Retina (tissue), 1 donor: ENCODE results near the gene HESX1.

Source experiments
- DNase-seq: peaks from one replicate; pipeline ENCODE4 v3.0.0-alpha.2; 2016

Gene HESX1

DNA sequence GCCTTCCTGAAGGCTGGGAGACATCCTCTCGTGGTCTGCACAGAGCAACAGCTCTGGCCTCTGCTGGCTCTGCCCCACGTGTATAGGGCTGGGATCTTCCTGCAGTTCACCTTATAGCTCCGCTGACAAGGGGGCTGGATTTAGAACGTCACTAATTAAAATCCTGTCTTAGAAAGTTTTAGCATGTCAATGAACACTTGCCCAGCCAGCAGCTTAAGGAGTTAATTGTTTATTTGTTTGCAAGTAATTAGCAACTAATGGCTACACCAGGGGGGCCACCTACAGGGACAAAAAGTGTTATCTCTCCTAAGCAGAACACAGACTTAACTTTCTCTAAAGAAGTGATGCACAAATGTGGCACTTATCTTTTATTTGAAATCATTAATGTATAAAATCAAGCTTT lies at the start of gene HESX1:
HESX1 (minus strand) TSS at position 84 of the 403 bp plus-strand sequence; CDS start at position 24, 60 bp downstream.
- DNase-seq = no peak

DNA sequence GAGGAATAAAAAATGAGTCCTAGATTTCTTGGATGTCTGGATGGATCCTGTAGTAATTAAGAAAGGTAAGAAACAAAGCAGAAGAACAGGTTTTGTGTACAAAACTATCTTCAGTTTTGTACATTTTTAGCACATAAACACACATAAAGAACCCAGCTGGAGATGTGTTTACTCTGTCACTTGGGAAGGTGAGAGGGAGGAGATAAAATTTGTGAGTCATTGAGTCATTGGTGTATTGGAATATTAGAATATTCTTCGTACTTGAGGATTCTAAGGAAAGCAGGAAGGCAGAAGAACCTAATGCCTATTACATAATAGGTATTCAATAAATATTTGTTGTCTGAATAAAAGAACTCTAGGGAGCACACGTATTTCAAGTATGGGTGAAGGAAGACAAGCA lies 45.2 kb upstream of the HESX1 start:
- no peak for DNase-seq

DNA sequence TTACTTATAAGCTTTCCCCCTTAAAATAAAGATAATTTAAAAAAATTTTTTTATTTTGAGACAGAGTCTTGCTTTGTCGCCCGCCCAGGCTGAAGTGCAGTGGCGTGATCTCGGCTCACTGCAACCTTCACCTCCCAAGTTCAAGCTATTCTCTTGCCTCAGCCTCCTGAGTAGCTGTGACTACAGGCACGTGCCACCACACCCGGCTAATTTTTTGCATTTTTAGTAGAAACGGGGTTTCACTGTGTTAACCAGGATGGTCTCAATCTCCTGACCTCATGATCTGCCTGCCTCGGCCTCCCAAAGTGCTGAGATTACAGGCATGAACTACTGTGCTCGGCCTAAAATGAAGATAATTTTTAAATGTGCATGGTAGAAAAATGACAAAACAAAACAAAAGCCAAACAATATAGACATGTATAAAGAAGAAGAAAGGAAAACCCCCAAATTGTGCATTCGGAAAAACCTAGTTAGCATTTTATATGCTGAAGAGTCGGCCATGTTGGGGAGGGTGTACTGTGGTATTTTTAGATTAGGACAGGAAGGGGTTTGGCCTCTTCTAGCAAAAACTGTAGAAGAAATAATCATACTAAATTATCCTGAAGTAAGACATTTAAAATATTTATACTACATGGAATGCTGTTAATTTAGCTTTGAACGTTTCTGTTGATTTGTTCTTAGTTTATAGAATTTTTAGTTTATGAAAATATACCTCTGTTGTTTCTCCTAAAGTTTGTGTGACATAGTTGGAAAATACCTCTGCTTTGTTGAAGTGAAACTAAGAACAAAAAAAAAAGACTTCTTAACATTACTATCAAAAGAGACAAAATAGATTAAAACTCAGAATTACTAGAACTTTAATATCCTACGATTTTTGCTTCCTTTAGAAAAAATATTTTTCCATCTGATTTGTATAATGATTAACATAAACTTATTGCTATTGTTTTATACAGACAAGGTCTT lies 35.1 kb upstream of the HESX1 start:
- no peak for DNase-seq

DNA sequence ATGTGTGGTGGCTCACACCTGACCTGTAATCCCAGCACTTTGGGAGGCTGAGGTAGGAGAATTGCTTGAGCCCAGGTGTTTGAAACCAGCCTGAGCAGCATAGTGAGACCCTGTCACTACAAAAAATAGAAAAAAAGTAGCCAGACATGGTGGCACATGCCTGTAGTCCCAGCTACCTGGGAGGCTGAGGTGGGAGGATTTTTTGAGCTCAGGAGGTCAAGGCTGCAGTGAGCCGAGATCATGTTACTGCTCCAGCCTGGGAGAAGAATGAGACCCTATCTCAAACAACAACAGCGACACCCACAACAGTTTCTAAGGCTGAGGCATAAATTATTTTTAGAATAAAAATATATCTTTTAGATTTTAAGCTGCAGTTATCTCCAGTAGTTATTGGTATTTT lies 34.0 kb upstream of the HESX1 start:
- no peak for DNase-seq

DNA sequence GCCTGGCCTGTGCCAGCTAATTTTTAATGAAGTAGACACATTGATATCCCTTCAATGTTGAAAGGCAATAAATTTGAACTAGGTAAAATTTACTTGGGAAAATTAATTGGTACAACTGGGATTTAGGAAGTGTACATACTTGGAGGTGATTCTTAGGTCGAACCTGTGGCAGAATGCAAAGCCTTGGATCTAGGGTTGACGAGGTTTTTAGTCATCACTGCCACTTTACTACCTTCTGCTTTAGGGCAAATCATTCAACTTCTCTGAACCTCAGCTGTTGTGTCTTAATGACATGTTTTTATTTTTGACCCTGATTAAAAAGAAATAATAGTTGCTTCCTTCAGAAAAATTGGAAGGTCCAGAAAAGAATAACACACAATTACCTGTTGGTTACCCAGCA lies 30.2 kb upstream of the HESX1 start:
- no peak for DNase-seq

DNA sequence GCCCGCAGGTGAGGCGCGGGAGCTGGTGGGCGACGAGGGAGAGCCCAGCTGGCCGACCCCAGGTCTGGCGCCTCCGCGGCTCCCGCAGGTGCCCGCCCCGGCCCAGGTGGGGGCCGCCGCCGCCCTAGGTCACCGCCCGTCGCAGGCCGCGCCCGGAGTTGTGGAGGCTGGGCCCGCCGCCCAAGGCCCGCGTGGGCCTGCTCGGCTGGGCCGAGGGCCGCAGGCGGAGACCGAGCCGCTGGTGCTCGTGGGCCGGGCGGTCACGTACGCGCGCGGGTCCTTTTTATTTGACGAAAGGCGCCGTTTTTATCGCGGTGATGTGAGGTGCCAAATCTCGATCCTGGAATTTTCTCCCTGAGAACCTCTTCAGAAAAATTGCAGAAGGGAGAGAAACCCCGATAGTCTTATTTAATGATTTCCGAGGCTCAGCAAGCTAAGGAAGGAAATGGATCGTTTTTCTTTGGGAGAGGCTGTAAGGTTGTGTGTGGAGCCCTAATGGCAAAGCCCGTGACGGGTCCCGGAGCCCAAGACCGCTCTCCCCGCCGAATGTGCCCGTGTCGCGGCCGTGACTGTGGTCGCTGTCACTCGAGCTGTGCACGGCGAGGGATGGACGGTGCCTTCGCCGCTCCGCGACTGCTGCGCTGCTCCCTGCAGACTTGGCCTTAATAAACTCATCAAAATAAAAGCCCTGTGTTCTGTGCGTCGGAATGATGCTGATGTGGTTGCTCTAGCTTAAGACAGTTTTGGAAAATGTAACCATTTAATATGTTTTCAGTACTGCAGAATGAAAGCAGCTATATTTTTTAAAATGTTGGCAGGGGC lies 28.4 kb upstream of the HESX1 start:
- DNase-seq = peak; percentile 85

DNA sequence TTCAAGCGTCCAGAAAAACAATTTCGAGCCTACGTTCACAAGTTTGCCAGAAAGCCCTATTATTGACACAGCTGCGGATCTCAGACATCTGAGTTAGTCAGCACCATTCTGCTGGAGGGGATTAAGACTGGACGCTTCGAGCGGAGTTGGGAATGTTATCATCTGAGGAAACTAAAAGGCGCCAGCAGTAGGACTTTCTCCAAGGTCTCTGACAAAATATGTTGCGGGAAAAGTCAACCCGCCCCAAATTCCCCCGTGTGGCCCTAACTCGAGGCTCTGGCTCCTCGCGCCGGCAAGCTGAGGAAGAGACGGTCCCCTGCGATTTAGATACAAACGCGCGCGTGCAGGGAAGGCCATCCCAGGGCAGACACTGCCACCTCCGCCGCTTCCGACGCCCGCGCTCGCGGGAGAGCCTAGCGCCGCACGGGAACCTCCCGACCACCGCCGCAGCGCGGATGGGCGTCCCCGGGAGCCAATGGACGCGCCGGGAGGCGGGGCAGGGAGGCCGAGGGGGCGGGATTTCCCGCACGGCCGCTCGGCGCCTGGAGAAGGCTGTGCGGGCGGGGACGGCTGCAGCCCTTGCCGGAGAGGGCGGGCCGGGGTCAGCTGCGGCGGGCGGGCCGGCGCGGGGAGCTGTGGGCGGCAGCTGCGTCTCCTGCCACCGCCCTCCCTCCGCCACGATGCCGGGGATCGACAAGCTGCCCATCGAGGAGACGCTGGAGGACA lies 27.6 kb upstream of the HESX1 start, which contains the start of gene APPL1:
APPL1 (plus strand) TSS at position 526 of the 726 bp plus-strand sequence; CDS start at position 681, 155 bp downstream.
- DNase-seq = peak; percentile 95

DNA sequence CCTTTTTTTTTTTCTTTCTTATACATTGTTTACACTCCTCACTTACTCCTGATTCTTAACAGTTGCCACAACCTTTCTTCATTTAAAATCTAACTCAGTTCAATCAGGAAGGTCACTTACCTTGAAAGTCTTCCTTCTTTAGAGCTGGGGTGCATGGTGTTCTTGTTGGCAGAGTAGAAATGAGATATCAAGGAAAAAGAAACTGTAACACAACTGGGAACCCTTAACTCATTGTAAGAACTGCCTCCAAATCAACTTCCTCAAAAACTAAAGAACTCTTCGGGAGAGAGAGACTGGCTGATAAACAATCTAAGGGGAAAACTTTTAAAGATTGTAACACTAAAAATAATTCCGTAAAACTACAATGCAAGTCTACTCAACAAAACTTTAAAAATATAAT lies 26.4 kb upstream of the HESX1 start:
- DNase-seq = no peak

DNA sequence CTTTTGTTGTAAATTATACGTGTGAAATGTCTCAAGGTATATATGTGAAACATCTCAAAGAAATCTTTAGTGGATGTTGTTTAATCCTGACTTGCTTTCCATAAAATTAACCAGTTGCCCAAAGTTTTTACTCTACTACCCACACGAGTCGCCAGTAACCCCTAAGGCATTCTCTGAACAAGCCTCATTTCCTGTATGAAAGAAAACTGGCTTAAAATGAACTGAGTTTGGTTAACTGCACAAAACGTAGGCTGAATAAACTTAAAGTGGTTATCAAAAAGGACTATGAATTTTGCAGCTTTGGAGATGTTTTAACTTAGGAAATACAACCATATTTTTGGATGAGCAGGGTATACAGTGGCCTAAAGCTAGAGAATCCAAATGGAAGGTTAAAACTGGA lies 25.1 kb upstream of the HESX1 start:
- DNase-seq = no peak

DNA sequence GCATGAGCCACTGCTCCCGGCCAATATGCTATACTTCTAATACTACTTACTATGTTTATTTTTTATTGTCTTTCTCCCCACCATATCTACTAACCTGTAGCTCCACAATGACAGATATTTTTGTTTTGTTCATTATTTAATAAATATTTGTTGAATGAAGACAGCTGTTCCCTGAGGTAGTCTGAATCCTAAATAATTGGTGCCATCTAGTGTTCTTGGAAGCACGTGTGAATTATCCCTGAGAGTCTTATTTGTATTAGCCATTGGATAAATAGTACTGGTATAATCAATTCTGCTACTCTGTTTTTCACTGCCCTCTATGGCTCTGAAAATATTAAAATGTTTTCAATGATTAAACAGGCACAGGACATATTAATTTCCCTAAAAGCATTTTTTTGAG lies 22.1 kb upstream of the HESX1 start:
- no peak for DNase-seq

DNA sequence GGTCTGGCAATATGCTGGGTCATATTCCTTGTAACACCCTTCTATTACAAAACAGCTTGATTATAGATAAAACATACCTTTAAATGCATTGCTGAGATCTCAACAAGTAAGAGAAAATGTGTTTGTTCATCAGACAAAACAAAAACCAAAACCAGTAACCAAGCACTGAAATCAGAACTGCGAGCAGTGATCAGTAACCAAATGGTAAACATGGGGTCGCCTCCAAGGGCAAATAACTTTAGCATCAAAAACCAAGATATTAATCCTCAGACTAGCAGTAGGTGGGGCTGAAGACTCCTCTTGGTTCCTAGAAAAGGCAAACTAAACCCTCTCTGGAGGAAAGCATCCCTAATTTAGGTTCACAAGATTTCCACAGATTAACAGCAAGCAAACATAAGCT lies 6.6 kb upstream of the HESX1 start:
- DNase-seq = no peak

DNA sequence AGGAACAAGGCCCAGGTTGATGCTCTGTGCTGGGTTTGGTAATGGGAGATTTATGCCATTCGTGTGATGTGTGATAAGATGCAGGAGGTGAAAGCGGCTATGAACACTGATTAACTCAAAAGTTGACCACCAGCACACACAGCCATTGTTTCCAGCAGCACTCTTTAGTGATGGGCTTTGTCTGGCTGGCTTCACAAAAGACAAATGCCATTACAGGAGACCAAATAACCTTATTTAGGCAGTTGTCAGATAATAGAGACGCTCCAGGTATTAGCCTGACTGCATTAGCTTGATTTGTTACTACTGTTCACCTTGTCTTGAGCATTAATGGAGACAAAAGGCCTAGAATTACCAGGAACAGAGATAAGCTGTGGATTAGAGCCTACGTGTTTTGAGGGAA lies 5.1 kb downstream of the HESX1 start:
- no peak for DNase-seq

DNA sequence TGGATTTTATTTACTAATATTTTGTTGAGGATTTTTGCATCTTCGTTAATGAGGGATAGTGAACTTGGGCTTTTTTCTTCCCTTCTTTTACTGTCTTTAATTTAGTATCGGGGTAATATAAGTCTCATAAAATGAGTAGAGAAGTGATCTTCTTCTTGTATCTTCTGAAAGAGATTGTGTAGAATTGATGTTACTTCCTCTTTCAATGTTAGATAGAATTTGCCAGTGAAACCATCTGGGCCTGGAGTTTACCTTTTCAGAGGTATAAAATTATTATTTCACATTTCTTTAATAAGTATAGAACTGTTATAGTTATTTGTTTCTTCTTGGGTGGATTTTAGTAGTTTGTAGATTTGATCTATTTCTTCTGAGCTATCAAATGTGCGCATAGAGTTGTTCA lies 7.8 kb downstream of the HESX1 start:
- no peak for DNase-seq

DNA sequence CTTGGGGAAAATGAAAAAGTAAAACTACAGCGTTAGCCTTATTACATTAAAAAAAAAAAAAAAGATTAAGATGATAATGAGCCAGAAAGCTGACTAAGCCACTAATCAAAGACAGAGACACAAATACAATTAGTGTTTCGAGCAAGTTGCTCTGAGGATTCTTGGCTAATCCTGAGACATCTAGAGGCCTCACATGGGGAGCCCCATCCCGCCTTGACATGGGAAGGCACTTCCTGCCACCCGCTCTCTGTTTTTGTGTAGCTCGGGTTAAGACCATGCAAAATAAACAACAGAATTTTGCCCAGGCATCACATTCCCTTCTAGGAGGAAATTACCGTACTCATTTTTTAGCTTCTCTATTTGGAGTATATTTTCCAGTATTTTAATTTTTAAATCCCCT lies 15.3 kb downstream of the HESX1 start:
- no peak for DNase-seq

DNA sequence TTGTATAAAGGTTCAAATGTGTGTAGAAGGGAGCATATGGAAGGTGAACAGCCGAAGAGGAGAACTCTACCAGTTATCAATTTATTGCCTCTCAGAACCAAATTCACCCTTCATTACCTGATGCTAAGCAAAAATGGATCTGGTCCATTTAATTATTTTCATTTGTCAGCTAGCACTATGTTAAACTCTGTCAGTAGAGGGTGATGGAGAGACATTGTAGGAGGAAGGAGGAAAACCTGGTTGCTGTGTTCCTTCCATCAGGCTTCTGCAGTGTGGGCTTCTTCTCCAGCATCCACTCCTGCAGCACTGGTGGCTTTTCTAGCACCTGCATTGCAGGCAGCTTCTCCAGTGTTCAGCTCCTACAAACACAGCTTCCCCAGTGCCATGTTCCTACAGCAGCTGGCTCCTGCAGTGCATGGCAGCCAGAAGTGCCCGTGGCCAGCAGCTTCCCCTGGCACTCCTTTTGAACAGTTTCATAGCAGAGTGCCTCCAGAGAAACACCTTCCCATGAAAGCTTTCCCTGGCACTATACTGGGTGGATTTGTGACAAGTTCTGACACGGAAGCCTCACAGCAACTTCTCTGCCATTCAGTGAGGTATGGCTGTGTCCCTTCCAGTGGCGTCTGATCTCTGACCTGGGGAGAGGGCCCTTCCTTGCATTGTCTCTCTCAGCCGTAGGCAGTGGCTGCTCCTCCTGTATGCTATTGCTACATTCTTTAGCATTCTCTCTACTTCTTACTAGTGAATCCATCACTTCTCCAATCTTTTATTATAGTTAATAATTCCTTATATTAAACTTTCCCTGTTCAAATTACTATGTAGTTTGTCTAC lies 20.0 kb downstream of the HESX1 start:
- DNase-seq = no peak

DNA sequence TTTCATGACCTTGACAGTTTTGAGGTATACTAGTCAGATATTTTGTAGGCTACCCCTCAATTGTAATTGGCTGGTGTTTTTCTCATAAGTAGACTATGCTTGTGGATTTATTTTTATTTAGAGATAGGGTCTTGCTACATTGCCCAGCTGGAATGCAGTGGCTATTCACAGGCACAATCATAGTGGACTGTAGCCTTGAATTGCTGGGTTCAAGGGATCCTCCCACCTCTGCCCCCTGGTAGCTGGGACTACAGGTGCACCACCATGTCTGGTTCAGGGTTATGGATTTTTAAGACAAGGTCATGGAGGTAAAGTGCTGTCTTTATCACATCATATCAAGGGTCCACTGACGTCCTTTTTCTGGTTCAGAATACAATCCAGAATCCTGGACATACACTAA lies 23.7 kb downstream of the HESX1 start:
- DNase-seq = no peak

DNA sequence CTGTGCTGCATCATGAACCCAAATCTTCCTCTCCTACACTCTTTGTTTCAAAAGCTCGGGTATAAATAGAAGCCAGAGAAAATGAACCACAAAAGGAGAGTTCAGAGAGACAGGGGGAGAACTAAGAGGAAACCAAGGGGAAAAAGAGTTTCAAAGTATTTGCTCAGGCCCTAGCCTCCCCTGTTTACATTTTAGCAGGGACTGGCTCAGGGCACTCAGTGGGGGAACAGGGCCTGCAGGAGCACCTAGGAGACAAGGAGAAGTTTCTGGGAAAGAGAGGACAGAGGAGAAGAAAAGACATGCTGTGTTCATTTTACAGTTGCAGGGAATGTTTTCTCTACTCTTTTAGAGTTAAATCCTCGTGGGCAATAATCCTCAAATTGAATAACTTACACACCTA lies 26.1 kb downstream of the HESX1 start:
- DNase-seq = no peak

DNA sequence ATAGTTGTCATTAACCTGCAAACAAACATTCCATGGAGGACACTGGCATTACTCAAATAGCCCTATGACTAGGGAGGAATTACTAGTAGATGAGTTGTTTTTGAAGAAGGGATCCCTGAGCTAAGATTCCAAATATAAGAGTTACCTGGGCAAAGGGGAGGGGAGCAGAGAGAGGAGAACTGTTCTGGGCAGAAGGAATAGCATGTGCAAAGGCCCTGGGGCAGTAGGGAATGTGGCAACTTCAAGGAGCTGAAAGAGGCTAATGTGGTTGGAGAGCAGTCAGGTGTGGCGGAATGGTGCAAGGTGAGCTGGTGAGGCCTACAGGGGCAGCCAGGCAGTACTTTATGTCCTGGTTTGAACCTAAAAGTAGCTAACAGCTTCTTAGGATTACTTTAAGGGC lies 28.8 kb downstream of the HESX1 start:
- no peak for DNase-seq

DNA sequence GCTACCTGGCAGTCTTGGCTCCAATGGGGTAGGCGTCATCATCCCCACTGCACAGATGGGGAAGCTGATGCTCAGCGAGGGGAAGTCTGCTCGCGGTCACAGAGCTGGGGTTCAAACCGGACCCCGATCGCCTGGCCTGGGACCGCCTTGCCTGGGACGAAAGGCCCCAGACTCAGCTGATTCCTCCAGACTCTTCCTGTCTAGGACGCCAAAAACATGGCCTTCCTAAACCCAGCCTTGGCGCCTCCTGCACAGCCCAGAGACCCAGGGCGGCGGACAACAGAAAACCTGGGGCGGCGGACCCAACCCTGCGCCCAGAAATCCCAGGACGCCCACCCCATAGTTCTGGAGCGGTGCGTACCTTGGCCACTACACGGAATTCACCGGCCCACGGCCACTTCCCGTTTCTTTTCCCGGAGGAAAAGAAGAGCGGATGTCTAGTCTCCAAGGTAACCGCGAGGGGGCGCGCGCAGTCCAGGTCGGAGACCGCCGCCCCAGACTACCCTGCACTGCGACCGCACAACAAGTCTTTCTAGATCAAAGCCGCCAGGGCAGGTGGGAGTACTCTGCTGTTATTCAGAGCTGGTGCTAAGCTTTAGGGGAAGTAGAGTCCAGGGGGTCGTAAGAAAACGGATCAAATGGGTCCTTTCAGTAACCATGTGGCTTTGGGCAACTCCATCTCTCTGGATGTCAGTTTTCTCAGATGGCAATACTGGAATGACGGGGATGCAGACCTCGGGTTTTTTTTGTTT lies 29.7 kb downstream of the HESX1 start:
- DNase-seq = peak; percentile 87

DNA sequence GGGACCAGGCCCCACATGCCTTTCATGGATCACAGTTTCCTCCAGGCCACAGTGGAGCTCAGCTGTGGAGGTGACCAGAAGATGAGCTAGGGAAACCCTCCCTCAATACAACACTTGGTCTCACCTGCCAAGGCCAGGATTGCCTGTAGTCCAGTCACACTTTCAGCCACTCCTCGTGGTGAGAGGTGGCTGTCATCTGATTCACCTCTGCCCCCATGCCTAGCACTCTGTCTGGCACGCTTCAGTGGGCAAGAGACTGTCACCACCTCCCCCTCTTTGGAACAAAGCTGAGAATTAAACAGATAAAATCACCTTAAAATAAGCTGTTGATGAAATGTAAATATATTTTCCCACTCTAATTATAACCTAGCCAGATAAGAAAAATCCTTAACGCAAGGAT lies 30.7 kb downstream of the HESX1 start:
- no peak for DNase-seq

DNA sequence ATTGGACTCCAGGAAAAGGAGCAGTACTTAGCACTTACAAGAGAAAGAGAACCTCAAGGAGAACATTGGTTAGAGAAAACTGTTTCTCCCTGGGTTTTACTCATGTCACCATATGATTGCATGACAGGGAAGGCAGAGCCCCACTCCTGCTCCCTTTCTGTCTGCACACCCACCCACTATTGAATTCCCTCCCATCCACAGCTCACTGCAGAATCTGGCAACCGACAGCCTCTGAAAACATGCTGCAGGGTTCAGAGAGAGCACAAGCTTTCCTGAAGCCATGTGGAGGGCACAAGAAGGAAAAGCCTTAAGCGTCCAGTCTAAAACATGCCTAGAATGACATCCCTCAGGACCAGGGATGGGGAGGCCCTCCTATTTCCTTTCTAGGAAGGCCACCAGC lies 31.6 kb downstream of the HESX1 start:
- no peak for DNase-seq
